Measurements from ENCODE around the gene TMEM89. TPM values are rescaled to one million over a fixed set of nuclear protein-coding genes. Genes with fewer than 3 reads are reported as not detected.

The TMEM89 gene
- total RNA-seq (not detected), polyA plus RNA-seq (not detected)
- long read RNA-seq, donor 1, result 0 reads
- long read RNA-seq, donor 2, result 0 reads
- long read RNA-seq, donor 3, result 0 reads
- long read RNA-seq, donor 4, result 0 reads

- Histone ChIP-seq H3K27me3 (ENCODE audit: control insufficient read depth, insufficient read depth) (no peaks in the 10 kb centered on the region), H3K4me3 (ENCODE audit: low read length) (no peak within 1 kb of the TSS), H3K4me1 (ENCODE audit: control insufficient read depth, insufficient read depth, low read length) (no peaks in the 10 kb centered on the region), H3K9me3 (ENCODE audit: control insufficient read depth, low read length) (peaks cover 2% of the 10 kb centered on the region), H3K27ac (ENCODE audit: low read length) (no peak within 1 kb of the TSS)
- WGBS, result 92% methylated on average over 19 of the region's 19 CpGs
- DNase-seq (peak in 1 of 3 donors; percentile 60), ATAC-seq (no peak)
- intact Hi-C loops (cut with DNase I), result no loop called here
Observed at GRCh38 chr3:48621461-48621869, at the start of gene TMEM89. Gene TMEM89 (minus strand): TSS chr3:48621769. CDS start chr3:48621756, 13 bp downstream.

GRCh38 chr3:48664929-48665328, 43.4 kb upstream of the TMEM89 start:
- Histone ChIP-seq H3K27ac (ENCODE audit: low read length) (no peak overlapping the region), H3K4me3 (ENCODE audit: low read length) (no peak overlapping the region), H3K9me3 (ENCODE audit: control insufficient read depth, low read length) (no peaks in the 10 kb centered on the region), H3K27me3 (ENCODE audit: control insufficient read depth, insufficient read depth) (no peaks in the 10 kb centered on the region), H3K4me1 (ENCODE audit: control insufficient read depth, insufficient read depth, low read length) (peaks cover 4% of the 10 kb centered on the region)
- ATAC-seq (no peak), DNase-seq (peak in 1 of 3 donors; percentile 69)
- intact Hi-C loops (cut with DNase I), result no loop called here
- 75% methylated on average over 4 of the region's 4 CpGs for WGBS

GRCh38 chr3:48664313-48664644, 42.7 kb upstream of the TMEM89 start:
- DNase-seq (no peak), ATAC-seq (no peak)
- Histone ChIP-seq H3K4me3 (ENCODE audit: low read length) (no peak overlapping the region), H3K9me3 (ENCODE audit: control insufficient read depth, low read length) (no peaks in the 10 kb centered on the region), H3K27me3 (ENCODE audit: control insufficient read depth, insufficient read depth) (no peaks in the 10 kb centered on the region), H3K4me1 (ENCODE audit: control insufficient read depth, insufficient read depth, low read length) (peaks cover 4% of the 10 kb centered on the region), H3K27ac (ENCODE audit: low read length) (peak overlapping the region; percentile 26)
- 53% methylated on average over 11 of the region's 11 CpGs for WGBS
- intact Hi-C loops (cut with DNase I), result no loop called here

GRCh38 chr3:48663489-48664312, 42.1 kb upstream of the TMEM89 start:
- Histone ChIP-seq H3K27ac (ENCODE audit: low read length) (peak overlapping the region; percentile 74), H3K4me1 (ENCODE audit: control insufficient read depth, insufficient read depth, low read length) (peaks cover 4% of the 10 kb centered on the region), H3K9me3 (ENCODE audit: control insufficient read depth, low read length) (no peaks in the 10 kb centered on the region), H3K27me3 (ENCODE audit: control insufficient read depth, insufficient read depth) (no peaks in the 10 kb centered on the region), H3K4me3 (ENCODE audit: low read length) (peak overlapping the region; percentile 44)
- peak; percentile 91 for ATAC-seq
- under 1% methylated on average over 66 of the region's 66 CpGs for WGBS
- intact Hi-C loops (cut with DNase I), result no loop called here
- DNase-seq, result peak; percentile 96 to 98 (median 97)

GRCh38 chr3:48662753-48663488, 41.4 kb upstream of the TMEM89 start, which contains the start of gene CELSR3:
Gene CELSR3 (minus strand): TSS chr3:48662886. CDS start chr3:48662634, 252 bp downstream.
- WGBS, result 2% methylated on average over 52 of the region's 52 CpGs
- no peaks in the 10 kb centered on the region for H3K27me3 ChIP-seq (ENCODE audit: control insufficient read depth, insufficient read depth)
- ATAC-seq (peak; percentile 57 to 73), DNase-seq (peak; percentile 82 to 91 (median 90))
- H3K4me3 ChIP-seq (ENCODE audit: low read length), result peak within 1 kb of the TSS; percentile 44
- intact Hi-C loops (cut with DNase I), result no loop called here
- peaks cover 4% of the 10 kb centered on the region for H3K4me1 ChIP-seq (ENCODE audit: control insufficient read depth, insufficient read depth, low read length)
- no peaks in the 10 kb centered on the region for H3K9me3 ChIP-seq (ENCODE audit: control insufficient read depth, low read length)
- peak within 1 kb of the TSS; percentile 74 for H3K27ac ChIP-seq (ENCODE audit: low read length)

GRCh38 chr3:48662145-48662752, 40.7 kb upstream of the TMEM89 start:
- WGBS, result 3% methylated on average over 46 of the region's 46 CpGs
- Histone ChIP-seq H3K4me1 (ENCODE audit: control insufficient read depth, insufficient read depth, low read length) (peaks cover 4% of the 10 kb centered on the region), H3K27ac (ENCODE audit: low read length) (no peak overlapping the region)

GRCh38 chr3:48661501-48662144, 40.1 kb upstream of the TMEM89 start:
- DNase-seq (peak; percentile 61 to 90 (median 84)), ATAC-seq (no peak)
- intact Hi-C loops (cut with DNase I), result no loop called here
- Histone ChIP-seq H3K4me3 (ENCODE audit: low read length) (peak overlapping the region; percentile 39), H3K27me3 (ENCODE audit: control insufficient read depth, insufficient read depth) (no peaks in the 10 kb centered on the region), H3K4me1 (ENCODE audit: control insufficient read depth, insufficient read depth, low read length) (peaks cover 4% of the 10 kb centered on the region), H3K9me3 (ENCODE audit: control insufficient read depth, low read length) (no peaks in the 10 kb centered on the region), H3K27ac (ENCODE audit: low read length) (no peak overlapping the region)
- WGBS, result 2% methylated on average over 67 of the region's 67 CpGs

More at GRCh38 chr3:48662145-48662752, 40.7 kb upstream of the TMEM89 start:
- no peaks in the 10 kb centered on the region for H3K9me3 ChIP-seq (ENCODE audit: control insufficient read depth, low read length)
- intact Hi-C loops (cut with DNase I), result no loop called here
- ATAC-seq (no peak), DNase-seq (no peak)
- H3K27me3 ChIP-seq (ENCODE audit: control insufficient read depth, insufficient read depth), result no peaks in the 10 kb centered on the region
- H3K4me3 ChIP-seq (ENCODE audit: low read length), result no peak overlapping the region

- Histone ChIP-seq H3K27me3 (ENCODE audit: control insufficient read depth, insufficient read depth) (no peaks in the 10 kb centered on the region), H3K27ac (ENCODE audit: low read length) (no peak overlapping the region), H3K9me3 (ENCODE audit: control insufficient read depth, low read length) (no peaks in the 10 kb centered on the region), H3K4me1 (ENCODE audit: control insufficient read depth, insufficient read depth, low read length) (peaks cover 4% of the 10 kb centered on the region), H3K4me3 (ENCODE audit: low read length) (no peak overlapping the region)
- intact Hi-C loops (cut with DNase I), result no loop called here
- WGBS, result 57% methylated on average over 61 of the region's 61 CpGs
- DNase-seq (no peak), ATAC-seq (no peak)
Observed at GRCh38 chr3:48660800-48661400, 39.3 kb upstream of the TMEM89 start.

- Histone ChIP-seq H3K27me3 (ENCODE audit: control insufficient read depth, insufficient read depth) (no peaks in the 10 kb centered on the region), H3K27ac (ENCODE audit: low read length) (no peak overlapping the region), H3K4me3 (ENCODE audit: low read length) (no peak overlapping the region), H3K4me1 (ENCODE audit: control insufficient read depth, insufficient read depth, low read length) (peaks cover 4% of the 10 kb centered on the region), H3K9me3 (ENCODE audit: control insufficient read depth, low read length) (no peaks in the 10 kb centered on the region)
- WGBS, result 53% methylated on average over 45 of the region's 45 CpGs
- ATAC-seq (no peak), DNase-seq (peak in 1 of 3 donors; percentile 64)
- intact Hi-C loops (cut with DNase I), result no loop called here
Observed at GRCh38 chr3:48656841-48657281, 35.3 kb upstream of the TMEM89 start.
